HepG2 (cell line): Measurements from ENCODE around the gene IPO13. TPM values are rescaled to one million over a fixed set of nuclear protein-coding genes. Genes with fewer than 3 reads are reported as not detected.

Experiments
- ARNT ChIP-seq: fragments of 450-650 bp; IDR thresholded peaks from 2 replicates; pipeline ENCODE4 v1.6.1; 2017
- ARNT2 ChIP-seq: sonication (generic); formaldehyde crosslinking; IDR thresholded peaks from 2 replicates; pipeline ENCODE4 v1.8.0; 2022; ENCODE audit warnings: mild to moderate bottlenecking, low read depth, missing genetic modification reagents, moderate library complexity
- ELF1 ChIP-seq: sonication (generic); formaldehyde crosslinking; IDR thresholded peaks from 2 replicates; pipeline ENCODE4 v1.4.0; 2020; ENCODE audit warnings: missing genetic modification reagents
- ELF3 ChIP-seq: IDR thresholded peaks from 2 replicates; pipeline ENCODE4 v1.6.1; 2016; ENCODE audit warnings: missing genetic modification reagents, missing compliant biosample characterization
- FOSL2 ChIP-seq: sonication (generic); formaldehyde crosslinking; IDR thresholded peaks from 2 replicates; pipeline ENCODE4 v1.4.0; 2020; ENCODE audit warnings: missing genetic modification reagents
- HMG20B ChIP-seq: conservative IDR thresholded peaks from 2 replicates; pipeline ENCODE4 v1.6.1; 2016; ENCODE audit warnings: missing genetic modification reagents, missing compliant biosample characterization
- IKZF5 ChIP-seq: IDR thresholded peaks from 2 replicates; pipeline ENCODE4 v1.6.1; 2018; ENCODE audit warnings: missing genetic modification reagents, mild to moderate bottlenecking, missing compliant biosample characterization
- NRL ChIP-seq: sonication (generic); formaldehyde crosslinking; IDR thresholded peaks from 2 replicates; pipeline ENCODE4 v1.5.0; 2020; ENCODE audit warnings: missing genetic modification reagents, mild to moderate bottlenecking, moderate library complexity, borderline replicate concordance
- RAD51 ChIP-seq: fragments of 450-650 bp; IDR thresholded peaks from 2 replicates; pipeline ENCODE4 v1.6.1; 2016; ENCODE audit warnings: borderline replicate concordance
- RBM39 ChIP-seq: fragments of 200-400 bp; formaldehyde crosslinking; IDR thresholded peaks from one replicate; pipeline ENCODE4 v1.6.1; 2018; ENCODE audit warnings: antibody characterized with exemption, mild to moderate bottlenecking, low read depth, low read length; ENCODE audit not compliant: poor library complexity, severe bottlenecking
- SRSF4 ChIP-seq: fragments of 200-400 bp; formaldehyde crosslinking; IDR thresholded peaks from one replicate; pipeline ENCODE4 v1.6.1; 2018; ENCODE audit warnings: mild to moderate bottlenecking, low read depth, low read length, moderate library complexity; ENCODE audit not compliant: poor library complexity, severe bottlenecking
- ZBTB25 ChIP-seq: IDR thresholded peaks from 2 replicates; pipeline ENCODE4 v1.6.1; 2018; ENCODE audit warnings: missing genetic modification reagents
- ZMYM2 ChIP-seq: sonication (generic); formaldehyde crosslinking; IDR thresholded peaks from 2 replicates; pipeline ENCODE4 v1.8.0; 2022; ENCODE audit warnings: mild to moderate bottlenecking, missing genetic modification reagents
- ZNF160 ChIP-seq: sonication (generic); formaldehyde crosslinking; IDR thresholded peaks from 2 replicates; pipeline ENCODE4 v1.8.0; 2022; ENCODE audit warnings: mild to moderate bottlenecking, inconsistent platforms, missing genetic modification reagents
- ZNF451 ChIP-seq: sonication (generic); formaldehyde crosslinking; IDR thresholded peaks from 2 replicates; pipeline ENCODE4 v1.5.0; 2020; ENCODE audit warnings: mild to moderate bottlenecking, missing genetic modification reagents
- ZNF639 ChIP-seq: conservative IDR thresholded peaks from 2 replicates; pipeline ENCODE4 v1.6.1; 2018; ENCODE audit warnings: missing genetic modification reagents
- ZNF746 ChIP-seq: sonication (generic); formaldehyde crosslinking; IDR thresholded peaks from 2 replicates; pipeline ENCODE4 v1.8.0; 2022; ENCODE audit warnings: mild to moderate bottlenecking, missing genetic modification reagents
- ZNF883 ChIP-seq: sonication (generic); formaldehyde crosslinking; IDR thresholded peaks from 2 replicates; pipeline ENCODE4 v1.5.1; 2020; ENCODE audit warnings: mild to moderate bottlenecking, missing genetic modification reagents; ENCODE audit errors: not compliant biosample characterization
- polyA plus RNA-seq, 8 experiments: library from polyadenylated mRNA; depleted of rRNA in 3 of 8; stranded (reverse) in 7 of 8; unstranded in 1 of 8; fragments of >200 nt; fragmentation: Illumina TruSeq in 4 of 8; extraction: Trizol in 4 of 8; gene quantifications; 2 replicates each; pipeline versions ENCODE4 v1.2.1 to v1.2.3, GENCODE V29; 2011 to 2016; ENCODE audit warnings: low read depth in 4 of 8, missing spikeins in 1 of 8, mixed read lengths in 1 of 8; ENCODE audit not compliant: insufficient read depth in 1 of 8
- total RNA-seq, 5 experiments: library from RNA; depleted of rRNA; stranded (reverse); fragments of >200 nt; fragmentation: Illumina TruSeq; extraction: Trizol; gene quantifications; 2 replicates each; pipeline ENCODE4 v1.2.3, GENCODE V29; 2016; ENCODE audit warnings: low read depth in 1 of 5
- TF ChIP-seq, protein P1 (sequence below): fragments of 450-650 bp; IDR thresholded peaks from 2 replicates; pipeline ENCODE4 v1.6.1; 2016
- TF ChIP-seq, protein P2 (sequence below): sonication (generic); formaldehyde crosslinking; IDR thresholded peaks from 2 replicates; pipeline ENCODE4 v1.4.0; 2020; ENCODE audit warnings: missing genetic modification reagents, borderline replicate concordance
- TF ChIP-seq, protein P3 (sequence below): sonication (generic); formaldehyde crosslinking; IDR thresholded peaks from 2 replicates; pipeline ENCODE4 v1.8.0; 2022; ENCODE audit warnings: missing genetic modification reagents, mild to moderate bottlenecking, inconsistent platforms, borderline replicate concordance

Gene IPO13
- total and polyA plus RNA-seq, 2 of the 13 experiments (the other 11 are each of a cell fraction or from before 2014, with no cell fraction given), result 12.9 to 15.6 TPM

- peak; percentile 16; the same call in 1 of the 2 replicates for TF ChIP-seq ZMYM2 (CRISPR knock-in tag)
- TF ChIP-seq ELF1 (CRISPR knock-in tag), result peak; percentile 77
- TF ChIP-seq ZNF746 (CRISPR knock-in tag), result peak; percentile 56; the same call in 1 of the 2 replicates
- TF ChIP-seq RAD51, result no peak
- TF ChIP-seq NRL (CRISPR knock-in tag), result no peak
- no peak for TF ChIP-seq ZNF451
- TF ChIP-seq, protein P1, sequence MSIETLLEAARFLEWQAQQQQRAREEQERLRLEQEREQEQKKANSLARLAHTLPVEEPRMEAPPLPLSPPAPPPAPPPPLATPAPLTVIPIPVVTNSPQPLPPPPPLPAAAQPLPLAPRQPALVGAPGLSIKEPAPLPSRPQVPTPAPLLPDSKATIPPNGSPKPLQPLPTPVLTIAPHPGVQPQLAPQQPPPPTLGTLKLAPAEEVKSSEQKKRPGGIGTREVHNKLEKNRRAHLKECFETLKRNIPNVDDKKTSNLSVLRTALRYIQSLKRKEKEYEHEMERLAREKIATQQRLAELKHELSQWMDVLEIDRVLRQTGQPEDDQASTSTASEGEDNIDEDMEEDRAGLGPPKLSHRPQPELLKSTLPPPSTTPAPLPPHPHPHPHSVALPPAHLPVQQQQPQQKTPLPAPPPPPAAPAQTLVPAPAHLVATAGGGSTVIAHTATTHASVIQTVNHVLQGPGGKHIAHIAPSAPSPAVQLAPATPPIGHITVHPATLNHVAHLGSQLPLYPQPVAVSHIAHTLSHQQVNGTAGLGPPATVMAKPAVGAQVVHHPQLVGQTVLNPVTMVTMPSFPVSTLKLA, result peak; percentile 66
- TF ChIP-seq SRSF4, result no peak
- TF ChIP-seq ELF3, result no peak
- TF ChIP-seq, protein P2, sequence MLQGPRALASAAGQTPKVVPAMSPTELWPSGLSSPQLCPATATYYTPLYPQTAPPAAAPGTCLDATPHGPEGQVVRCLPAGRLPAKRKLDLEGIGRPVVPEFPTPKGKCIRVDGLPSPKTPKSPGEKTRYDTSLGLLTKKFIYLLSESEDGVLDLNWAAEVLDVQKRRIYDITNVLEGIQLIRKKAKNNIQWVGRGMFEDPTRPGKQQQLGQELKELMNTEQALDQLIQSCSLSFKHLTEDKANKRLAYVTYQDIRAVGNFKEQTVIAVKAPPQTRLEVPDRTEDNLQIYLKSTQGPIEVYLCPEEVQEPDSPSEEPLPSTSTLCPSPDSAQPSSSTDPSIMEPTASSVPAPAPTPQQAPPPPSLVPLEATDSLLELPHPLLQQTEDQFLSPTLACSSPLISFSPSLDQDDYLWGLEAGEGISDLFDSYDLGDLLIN (CRISPR knock-in tag), result no peak
- TF ChIP-seq ZNF883 (CRISPR knock-in tag), result peak; percentile 66
- peak; percentile 20; the same call in 1 of the 2 replicates for TF ChIP-seq ZBTB25 (CRISPR knock-in tag)
- no peak for TF ChIP-seq ARNT
- peak; percentile 85 for TF ChIP-seq RBM39
- TF ChIP-seq, protein P3, sequence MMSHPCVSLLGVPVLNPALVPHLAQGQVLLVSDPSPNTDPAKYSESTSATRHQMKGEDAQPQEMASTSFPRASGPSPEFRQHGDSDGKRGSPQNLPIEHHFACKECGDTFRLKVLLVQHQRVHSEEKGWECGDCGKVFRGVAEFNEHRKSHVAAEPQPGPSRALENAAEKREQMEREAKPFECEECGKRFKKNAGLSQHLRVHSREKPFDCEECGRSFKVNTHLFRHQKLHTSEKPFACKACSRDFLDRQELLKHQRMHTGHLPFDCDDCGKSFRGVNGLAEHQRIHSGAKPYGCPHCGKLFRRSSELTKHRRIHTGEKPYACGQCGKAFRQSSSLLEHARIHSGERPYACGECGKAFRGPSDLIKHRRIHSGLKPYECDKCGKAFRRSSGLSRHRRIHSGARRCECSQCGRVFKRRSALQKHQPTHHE (CRISPR knock-in tag), result no peak
- 0 out of 2 replicates have a peak, but pooled peaks have one; percentile 21 for TF ChIP-seq IKZF5 (CRISPR knock-in tag)
- 0 out of 2 replicates have a peak, but pooled peaks have one; percentile 15 for TF ChIP-seq ZNF160 (CRISPR knock-in tag)
- TF ChIP-seq FOSL2 (CRISPR knock-in tag), result 0 out of 2 replicates have a peak, but pooled peaks have one; percentile 14
- TF ChIP-seq HMG20B (CRISPR knock-in tag), result no peak
- TF ChIP-seq ZNF639 (CRISPR knock-in tag), result no peak
- no peak; the same call in 1 of the 2 replicates for TF ChIP-seq ARNT2 (CRISPR knock-in tag)
Measured at GRCh38 chr1:43991476-43992231, 44.9 kb downstream of the IPO13 start, which contains the start of gene CCDC24 (continued).
